Measurements from ENCODE around the gene STK32A. TPM values are rescaled to one million over a fixed set of nuclear protein-coding genes. Genes with fewer than 3 reads are reported as not detected.
A peak's percentile ranks its signal among the peaks of the same experiment; 100 is the strongest.
"Not testable (repeated sequence)": the region's sequence is repeated elsewhere in the genome, so short reads cannot be mapped to it uniquely, and the experiment has no call there.

The STK32A gene
- under 0.01 and 0.44 TPM in 2 replicates for total RNA-seq

DNA sequence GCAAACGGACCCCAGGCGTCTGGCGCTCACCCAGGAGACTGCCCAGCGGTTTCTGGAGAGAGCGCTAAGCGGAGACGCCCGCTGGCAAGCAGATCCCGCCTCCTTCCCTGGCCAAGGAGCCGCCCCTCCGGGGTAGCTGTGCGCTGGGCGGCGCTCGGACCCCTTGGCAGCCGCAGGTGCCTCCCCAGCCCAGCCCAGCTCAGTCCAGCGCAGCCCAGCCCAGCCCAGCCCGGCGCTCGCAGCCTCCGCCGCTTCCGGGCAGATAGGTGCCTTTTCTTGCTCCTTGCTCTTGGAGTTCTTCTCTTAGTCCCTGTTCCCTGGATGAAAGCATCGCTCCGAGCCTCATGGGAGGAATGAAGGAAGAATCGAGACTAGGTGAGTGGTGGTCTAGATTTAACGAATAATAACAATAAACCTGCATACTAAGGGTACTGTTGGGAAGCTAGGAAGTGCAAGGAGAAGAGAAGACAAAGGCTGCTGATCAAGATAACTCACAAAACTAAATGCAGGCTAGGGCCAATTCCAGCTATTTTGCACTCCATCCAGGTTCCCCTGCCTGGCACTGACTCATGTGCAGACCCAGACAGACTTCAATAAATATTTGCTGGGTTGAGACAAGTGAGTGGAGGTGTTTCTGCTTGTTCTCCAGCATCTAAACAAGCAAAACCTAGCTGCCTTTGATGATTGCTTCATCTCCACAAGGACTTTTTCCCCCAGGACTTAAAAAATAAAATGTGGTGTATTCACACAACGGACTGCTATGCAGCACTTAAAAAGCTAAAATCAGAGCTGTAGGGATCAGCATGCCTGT, at the start of gene STK32A:
STK32A (plus strand) TSS at position 202 of the 811 bp plus-strand sequence. CDS start 4,609 bp downstream, outside the sequence.
- DNase-seq (ENCODE audit: low read depth in 2 of 2), result peak in 1 of 2 donors; percentile 16

DNA sequence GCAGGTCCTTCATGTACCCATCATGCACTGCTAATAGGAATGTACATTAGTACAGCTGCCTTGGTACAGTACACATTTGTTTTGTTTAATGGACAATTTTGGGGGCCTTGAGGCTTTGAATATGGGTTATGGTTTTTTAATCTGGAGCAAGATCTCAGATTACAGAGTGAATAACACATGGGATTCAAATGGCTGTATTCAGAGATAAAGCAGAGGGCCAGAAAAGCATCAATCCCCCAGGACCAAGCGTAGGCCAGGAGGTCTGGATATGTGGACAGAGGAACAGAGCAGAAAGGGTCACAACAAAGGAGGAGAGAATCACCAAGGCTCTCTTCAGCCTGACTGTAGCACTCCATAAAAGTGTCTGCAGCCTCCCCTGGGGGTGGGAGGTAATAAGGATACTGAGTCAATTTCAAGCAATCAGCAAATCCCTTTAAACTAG, 47.7 kb upstream of the STK32A start:
- DNase-seq (ENCODE audit: low read depth in 2 of 2), result no peak

DNA sequence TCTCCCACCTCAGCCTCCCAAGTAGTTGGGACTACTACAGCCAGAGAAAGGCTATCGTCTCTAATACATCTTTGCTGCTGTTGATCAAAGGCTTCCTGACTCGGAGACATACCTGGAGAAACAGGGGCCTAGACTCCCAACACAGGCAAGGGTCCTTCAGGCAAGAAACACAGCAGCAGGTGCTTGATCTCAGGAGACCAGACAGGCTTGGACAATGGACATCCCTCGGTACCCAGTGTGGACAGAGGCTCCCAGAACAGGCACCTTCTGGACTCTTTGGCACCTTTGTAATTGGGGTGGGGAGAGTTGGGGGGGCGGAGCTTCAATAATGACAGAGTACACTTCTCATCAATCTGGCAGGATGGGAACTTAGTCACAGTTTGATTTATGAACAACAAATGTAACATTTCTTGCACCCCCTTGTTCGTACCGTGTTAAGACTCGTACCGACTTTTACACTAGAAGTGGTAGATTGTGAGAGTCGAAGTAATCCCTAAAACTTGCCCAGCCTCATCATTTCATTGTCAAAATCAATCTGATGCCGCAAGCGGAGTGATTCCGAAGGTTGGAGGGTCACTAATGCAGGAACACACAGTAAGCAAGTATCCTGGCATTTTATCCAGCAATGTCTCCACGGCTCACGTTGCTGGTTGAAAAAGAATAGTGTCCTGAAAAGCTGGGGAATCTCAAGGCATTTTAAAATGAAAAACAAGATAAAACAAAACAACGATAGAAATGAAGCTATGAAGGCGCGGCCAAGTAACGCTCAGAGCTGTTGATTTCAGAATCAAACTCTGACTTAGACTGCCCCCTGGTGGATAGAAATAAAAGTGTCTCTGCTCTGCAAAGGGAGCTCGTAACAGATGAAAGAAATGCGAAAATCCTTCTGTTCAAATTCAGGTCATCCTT, 46.4 kb upstream of the STK32A start:
- DNase-seq (ENCODE audit: low read depth in 2 of 2), result peak; percentile 69 to 79

DNA sequence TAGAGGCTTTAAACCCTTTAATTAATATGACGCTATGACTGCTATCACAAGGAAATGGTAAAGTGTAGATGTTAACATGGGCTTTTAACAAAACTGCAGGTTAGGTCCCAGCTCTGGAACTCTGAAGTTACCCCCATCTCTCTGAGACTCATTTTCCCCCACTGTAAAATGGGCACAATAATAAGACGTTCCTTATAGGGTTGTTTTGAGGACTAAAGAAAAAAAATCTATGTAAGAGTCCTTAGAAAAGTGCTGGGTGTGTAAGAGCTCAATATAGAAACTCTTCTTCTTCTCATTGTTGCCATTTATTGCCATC, 45.8 kb upstream of the STK32A start:
- DNase-seq (ENCODE audit: low read depth in 2 of 2), result no peak

DNA sequence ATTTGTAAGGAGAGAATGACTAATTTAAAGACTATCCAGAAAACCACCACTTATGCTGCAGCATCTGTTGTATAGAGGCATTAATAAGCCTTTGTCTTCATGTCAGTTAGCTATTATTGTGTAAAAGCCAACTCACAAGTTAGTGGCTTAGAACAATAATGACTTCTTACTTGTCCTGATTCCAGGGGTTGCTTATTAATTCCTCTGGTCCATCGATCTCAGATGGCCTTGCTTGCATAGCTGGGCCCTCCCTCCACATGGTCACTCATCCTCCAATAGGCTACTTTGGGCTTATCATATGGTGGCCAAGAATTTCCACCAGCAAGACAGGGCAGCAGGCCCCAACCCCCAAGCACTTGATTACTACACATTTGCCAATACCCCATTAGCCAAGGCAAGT, 44.5 kb upstream of the STK32A start:
- no peak for DNase-seq (ENCODE audit: low read depth in 2 of 2)

DNA sequence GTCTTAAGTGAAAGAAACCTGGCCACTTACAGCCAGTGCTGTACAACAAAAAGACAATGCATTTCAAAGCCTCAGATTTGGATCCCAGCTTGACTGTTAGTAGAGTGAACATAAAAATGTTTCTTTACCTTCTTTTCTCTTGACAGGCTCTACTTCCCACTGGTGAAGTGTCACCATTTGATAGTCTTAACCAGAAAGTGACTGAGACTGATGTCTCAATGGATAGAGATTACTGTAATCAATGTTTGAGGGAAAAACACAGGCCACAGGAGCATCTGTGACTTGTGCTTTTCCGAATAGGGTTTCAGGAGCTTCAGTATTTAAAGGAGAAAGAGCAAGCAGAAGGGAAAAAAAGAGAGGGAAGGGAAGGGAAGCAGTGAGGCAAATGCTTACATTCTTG, 41.7 kb upstream of the STK32A start:
- no peak for DNase-seq (ENCODE audit: low read depth in 2 of 2)

DNA sequence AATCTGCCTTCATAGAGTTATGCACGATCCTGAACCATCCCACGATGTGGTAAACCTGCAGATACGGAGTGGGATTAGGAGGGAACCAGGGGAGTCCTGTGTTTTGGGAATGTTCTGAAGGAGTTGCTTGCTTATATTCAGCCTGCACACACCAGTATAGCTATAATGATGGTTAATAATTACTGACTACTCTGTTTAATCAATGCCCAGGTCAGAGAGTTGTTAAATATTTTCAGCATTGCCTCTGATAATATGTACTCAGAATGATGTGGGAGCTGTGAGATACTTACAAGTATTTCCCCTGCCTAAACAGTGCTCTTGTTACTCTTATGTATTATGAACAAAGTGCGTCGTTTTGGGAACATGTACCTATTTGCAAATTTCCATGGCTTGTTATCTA, 34.8 kb upstream of the STK32A start:
- no peak for DNase-seq (ENCODE audit: low read depth in 2 of 2)

DNA sequence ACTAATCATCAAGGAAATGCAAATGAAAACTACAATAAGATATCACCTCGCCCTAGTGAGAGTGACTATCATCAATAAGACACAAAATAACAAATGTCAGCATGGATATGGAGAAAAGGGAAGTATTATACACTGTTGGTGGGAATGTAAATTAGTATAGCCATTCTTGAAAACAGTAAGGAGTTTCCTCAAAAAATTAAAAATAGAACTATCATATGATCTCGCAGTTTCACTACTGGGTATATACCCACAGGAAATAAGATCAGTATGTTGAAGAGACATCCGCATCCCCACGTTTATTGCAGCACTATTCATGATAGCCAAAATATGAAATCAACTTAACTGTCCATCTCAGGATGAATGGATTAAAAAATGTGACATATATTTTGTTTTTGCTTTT, 31.6 kb upstream of the STK32A start:
- DNase-seq (ENCODE audit: low read depth in 2 of 2), result no peak

DNA sequence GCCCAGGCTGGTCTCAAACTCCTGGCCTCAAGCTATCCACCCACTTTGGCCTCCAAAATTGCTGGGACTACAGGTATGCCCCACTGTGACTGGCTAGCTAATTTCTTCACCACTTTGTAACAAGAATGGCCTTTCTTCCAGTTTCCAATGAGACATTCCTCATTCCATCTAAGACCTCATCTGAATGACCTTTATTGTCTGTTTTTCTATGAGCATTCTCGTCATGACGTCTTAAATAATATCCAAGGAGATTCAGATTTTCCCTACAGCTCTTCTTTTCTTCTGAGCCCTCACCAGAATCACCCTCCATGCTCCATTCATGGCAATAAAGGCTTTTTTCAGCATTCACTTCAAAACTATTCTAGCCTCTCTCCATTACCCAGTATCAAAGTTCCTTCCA, 30.2 kb upstream of the STK32A start:
- no peak for DNase-seq (ENCODE audit: low read depth in 2 of 2)

DNA sequence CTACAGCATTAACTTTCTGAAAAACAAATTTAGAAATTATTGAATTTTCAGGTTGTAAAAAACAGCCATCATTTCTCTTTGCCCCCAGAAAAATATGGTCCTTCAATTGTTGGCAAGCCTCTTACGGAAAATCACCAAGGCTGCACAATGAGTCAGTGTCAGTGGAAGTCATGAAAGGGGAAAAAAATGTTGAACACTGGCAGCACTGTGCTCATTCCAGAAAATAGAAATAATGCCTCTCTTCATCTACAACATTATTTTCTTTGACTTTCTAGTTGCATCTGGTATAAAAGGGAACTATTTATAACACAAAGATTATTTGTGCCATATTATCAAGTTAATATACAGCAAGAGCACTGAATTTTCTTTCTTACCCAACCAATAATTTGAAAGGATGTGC, 26.7 kb upstream of the STK32A start:
- peak in 1 of 2 donors; percentile 23 for DNase-seq (ENCODE audit: low read depth in 2 of 2)

DNA sequence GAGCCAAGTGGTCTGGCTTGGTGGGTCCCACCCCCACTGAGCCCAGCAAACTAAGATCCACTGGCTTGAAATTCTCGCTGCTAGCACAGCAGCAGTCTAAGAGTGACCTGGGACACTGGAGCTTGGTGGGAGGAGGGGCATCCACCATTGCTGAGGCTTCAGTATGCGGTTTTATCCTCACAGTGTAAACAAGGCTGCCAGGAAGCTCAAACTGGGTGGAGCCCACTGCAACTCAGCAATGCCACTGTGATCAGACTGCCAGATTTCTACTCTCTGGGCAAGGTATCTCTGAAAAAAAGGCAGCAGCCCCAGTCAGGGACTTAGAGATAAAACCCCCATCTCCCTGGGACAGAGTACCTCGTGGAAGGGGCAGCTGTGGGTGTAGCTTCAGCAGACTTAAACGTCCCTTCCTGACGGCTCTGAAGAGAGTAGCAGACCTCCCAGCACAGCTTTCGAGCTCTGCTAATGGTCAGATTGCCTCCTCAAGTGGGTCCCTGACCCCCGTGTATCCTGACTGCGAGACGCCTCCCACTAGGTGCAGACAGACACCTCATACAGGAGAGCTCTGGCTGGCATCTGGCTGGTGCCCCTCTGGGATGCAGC, 18.2 kb upstream of the STK32A start:
- DNase-seq (ENCODE audit: low read depth in 2 of 2), result no peak

DNA sequence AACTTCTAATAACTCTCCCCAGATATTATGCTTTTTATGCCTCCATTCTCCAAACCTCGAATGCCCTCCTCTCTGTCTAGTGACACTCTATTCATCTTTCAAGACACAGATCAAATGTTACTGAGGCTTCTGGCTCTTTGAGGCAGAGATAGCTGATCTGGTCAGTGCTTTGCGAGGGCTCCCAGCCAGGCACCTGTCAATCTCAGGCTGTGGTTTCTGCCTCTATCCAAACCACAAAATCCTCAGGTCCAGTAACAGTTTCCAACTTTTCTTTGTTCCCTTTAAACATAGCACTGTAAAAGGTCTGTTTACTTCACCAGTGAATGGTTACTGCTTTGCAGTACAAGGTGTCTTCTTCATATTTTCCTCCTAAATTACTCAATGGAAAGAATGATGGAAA, 11.5 kb upstream of the STK32A start:
- DNase-seq (ENCODE audit: low read depth in 2 of 2), result no peak

DNA sequence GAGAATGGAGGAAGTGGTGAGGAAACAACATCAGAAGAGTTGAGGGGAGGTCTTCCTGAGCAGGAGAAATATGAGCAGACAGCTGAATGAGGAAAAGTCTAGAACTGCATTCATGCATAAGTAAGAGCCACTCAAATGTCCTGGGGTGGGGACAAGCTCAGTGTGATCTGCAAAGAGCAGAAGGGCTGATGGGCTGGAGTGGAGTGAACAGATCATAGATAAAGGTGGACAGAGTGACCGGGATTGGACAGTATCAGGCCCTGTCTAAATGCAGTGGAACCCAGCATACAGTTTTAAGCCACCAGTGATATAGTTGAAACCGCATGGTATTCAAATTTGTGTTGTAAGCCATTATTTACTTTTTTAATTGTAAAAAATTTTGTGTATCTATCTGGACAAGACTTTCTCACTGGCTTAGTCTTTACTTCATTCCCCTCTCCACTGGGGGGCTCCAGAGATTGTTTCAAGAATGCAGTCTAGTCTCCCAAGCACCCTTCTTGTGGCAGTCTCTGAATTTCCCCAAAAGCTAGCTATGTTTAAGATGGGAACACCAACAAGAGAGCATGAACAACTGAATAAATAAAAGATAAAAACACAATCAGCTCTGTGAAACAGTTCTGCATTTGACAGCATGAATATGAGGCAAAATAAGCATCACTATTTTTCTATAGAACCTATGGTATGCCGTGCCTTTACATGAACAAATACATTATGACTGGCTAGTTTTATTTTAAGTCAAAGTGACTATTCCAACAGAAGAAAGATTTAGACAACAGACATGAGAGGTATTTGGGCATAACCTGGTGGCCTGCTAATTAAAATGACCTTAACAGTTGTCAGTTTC, 10.7 kb upstream of the STK32A start:
- DNase-seq (ENCODE audit: low read depth in 2 of 2), result peak; percentile 54 to 62

DNA sequence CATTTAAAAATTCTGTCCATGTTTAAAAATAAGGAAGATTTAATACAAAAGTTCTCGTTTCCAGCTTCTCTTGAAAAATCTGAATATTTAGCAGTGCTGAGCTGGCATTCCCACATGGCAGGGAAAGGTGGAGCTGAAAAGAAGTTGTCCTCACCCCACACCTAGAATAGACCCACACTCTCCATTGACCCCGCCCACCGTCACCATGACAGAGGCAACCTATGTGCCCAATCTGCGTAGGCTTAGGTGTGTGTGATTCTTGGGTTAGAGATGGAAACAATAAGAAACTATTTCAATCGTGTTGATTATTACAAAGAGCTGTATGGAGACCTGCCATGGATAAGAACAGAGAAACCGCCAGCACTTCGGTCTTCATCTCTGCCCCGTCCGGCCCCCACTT, 8.9 kb upstream of the STK32A start:
- DNase-seq (ENCODE audit: low read depth in 2 of 2), result no peak

DNA sequence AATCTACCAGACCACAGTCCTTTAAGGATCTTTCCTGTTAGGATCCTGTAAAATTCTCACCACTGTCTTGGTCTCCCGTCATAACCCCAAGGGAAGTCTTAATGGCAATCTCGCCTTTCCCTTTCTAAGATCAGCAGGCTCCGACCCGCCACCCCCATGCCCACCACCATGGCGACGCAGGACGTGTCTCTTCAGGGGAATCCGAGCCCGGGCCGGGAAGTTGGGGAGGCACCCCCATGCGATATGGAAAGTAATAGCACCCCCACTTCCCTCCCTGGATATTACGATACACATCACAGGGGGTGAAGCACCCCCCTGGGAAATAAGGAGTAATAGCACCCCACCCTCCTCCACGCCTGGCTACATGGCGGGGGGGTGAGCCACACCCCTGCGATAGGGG, 8.3 kb upstream of the STK32A start:
- DNase-seq (ENCODE audit: low read depth in 2 of 2), result no peak

DNA sequence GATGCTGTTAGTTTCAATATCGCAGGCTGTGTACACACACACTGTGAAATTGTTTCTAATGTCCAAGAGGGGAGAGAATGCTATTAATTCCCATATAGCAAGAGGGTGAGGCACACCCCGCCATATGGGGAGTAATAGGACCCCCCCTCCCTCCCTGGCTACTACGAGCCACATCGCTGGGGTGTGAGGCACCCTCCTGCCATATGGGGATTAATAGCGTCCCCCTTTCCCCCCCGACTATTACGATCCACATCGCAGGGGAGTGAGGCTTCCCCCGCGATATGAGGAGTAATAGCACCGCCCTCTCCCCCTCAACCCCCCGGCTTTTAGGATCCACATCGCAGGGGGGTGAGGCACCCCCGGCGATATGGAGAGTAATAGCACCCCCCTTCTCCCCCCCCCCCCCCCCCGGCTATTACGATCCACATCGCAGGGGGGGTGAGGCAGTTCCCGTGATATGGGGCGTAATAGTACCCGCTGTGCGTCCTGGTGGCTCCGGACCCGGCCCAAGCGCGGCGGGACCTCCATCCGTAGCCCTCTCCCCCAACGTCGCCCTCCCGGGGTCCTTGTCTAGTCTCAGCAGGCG, 494 bp upstream of the STK32A start:
- DNase-seq (ENCODE audit: low read depth in 2 of 2), result no peak

DNA sequence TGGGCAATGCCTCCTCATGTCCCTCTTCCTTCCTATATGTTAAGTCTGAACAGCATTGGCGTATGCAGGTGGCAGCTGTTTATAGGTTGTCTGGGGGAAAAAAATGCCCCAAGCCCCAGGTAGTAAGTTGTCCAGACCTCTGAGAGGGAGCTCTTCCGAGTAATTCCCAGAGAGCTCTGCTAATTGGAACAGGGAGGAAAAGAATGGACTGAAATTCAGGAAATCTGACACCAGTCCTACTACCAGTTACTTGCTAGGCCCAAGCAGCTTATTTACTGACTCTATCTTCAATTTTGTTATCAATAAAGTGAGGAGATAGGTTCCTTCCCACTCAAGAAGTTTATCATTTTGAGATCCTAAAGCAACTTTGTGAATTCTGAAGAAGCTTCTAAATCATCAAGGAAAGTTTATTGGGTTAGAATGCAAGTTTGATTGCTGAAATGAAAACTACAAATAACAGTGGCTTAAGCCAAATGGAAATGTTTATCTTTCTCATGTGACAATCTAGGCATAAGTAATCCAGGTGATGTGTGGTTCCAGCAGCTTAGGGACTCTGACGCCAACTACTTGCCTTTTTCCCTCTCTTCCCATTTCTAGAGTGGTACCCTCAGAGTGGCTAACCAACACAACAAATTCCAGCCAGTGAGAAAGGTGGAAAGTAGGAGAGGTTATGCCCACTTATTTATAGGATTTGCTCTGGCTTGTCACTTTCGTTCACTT, 5.6 kb downstream of the STK32A start:
- no peak for DNase-seq (ENCODE audit: low read depth in 2 of 2)

DNA sequence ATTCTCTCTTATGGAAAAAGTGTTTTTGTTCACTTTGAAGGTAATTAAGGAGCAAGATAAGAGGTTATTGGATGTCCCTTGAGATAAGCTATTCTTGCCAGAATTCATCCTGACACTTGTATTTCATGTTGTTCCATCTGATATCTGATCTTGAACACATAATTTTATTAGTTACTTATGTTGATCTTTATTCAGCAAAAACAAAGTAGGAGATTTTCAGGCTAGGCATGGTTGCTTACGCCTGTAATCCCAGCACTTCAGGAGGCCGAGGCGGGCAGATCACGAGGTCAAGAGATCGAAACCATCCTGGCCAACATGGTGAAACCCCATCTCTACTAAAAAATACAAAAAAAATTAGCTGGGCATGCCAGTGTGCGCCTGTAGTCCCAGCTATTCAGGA, 8.4 kb downstream of the STK32A start:
- not testable (repeated sequence) for DNase-seq (ENCODE audit: low read depth in 2 of 2)

DNA sequence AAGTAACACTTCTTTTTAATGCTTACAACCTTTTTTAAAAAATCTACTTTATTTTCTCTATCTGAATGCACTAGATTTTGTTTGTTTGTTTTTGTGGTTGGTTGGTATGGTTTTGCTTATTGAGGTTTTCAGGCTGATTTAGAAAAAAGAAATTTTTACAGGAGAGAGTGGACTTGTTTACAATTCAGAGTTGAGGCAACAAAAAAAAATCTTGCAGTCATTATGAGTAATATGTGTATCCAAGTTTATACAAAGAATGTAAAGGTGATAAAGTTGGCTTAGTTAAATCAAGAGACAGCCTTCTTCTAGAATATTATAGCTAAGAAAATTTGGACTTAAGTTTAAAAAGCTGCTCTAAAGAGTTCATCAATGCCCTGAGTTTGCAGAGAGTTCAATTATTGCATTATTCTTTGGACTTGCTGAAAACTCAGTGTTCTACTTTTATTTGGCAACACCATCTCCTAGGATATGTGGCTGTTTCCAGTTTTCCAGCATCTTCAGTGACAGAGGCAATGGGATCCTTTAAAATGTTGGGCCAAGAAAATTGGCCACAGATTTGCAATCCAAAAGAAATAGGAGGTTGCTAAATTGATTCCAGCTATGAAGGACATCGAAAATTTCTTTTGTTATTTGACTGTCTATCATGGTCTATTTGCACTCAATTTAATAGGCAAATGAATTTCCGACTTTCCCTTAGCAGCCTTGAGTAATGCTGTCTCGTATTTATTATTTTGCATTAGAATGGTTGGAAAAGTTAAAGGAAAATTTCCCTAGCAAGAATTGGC, 10.7 kb downstream of the STK32A start:
- DNase-seq (ENCODE audit: low read depth in 2 of 2), result no peak

DNA sequence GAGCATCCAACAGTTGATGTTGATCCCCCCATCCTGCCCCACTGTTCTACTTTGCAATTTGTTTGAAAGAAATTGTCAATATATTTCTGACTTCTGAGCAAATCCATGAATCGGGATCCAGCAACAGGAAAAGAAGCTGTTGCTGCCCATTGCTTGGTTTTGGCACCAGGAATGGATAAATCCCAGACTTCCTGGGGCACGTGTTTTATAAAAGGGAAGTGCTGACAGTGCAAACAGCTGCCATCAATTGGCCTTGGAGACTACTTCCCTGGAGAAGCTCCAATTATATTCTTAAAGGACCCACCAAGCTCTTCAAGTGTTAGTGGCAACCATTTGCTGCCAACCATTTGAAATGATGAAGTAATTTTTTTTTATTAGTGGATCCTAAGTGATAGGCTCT, 13.7 kb downstream of the STK32A start:
- no peak for DNase-seq (ENCODE audit: low read depth in 2 of 2)

Data from lung microvascular endothelial cell (primary cell).